Panc1 (cell line): Measurements from ENCODE around the gene LEKR1. TPM values are rescaled to one million over a fixed set of nuclear protein-coding genes. Genes with fewer than 3 reads are reported as not detected.

Source experiments
- ATAC-seq: fragments of 200-7000 bp; cut with Tn5 transposase; 2 replicates; pipeline ENCODE4 v1.9.1; 2020; ENCODE audit warnings: mild to moderate bottlenecking, moderate library complexity
- BruUV-seq: library from RNA; stranded (reverse); fragments of 400-500 nt; replicated peaks from 2 replicates; lab custom pipeline; 2021; lab: Mats Ljungman, UMichigan
- CTCF ChIA-PET: fragments of 300-600 bp; sonication (Branson Sonifier 250); formaldehyde crosslinking; loops from one replicate; lab custom pipeline; 2022; ENCODE audit warnings: antibody characterized with exemption; lab: Charles Lee
- POLR2A ChIA-PET: fragments of 300-600 bp; sonication (Branson Sonifier 250); formaldehyde crosslinking; loops from one replicate; lab custom pipeline; 2022; ENCODE audit warnings: antibody characterized with exemption; lab: Charles Lee
- DNase-seq: peaks from one replicate; pipeline ENCODE4 v3.0.0-alpha.2; 2010; ENCODE audit warnings: low read depth, low spot score
- H3K27ac ChIP-seq: 2 replicates; pipeline ENCODE4 v1.5.1; 2011; ENCODE audit warnings: mild to moderate bottlenecking, low read length, inconsistent platforms
- H3K27me3 ChIP-seq: fragments of 200-500 bp; sonication (Bioruptor generic); 2 replicates; pipeline ENCODE4 v1.6.0; 2014; ENCODE audit warnings: low read length, inconsistent platforms; ENCODE audit not compliant: control insufficient read depth, insufficient read depth
- H3K36me3 ChIP-seq: fragments of 200-500 bp; sonication (Bioruptor generic); 2 replicates; pipeline ENCODE4 v1.5.1; 2014; ENCODE audit warnings: inconsistent platforms, mild to moderate bottlenecking, low read length, moderate library complexity; ENCODE audit not compliant: control insufficient read depth, insufficient read depth
- H3K4me1 ChIP-seq: 2 replicates; pipeline ENCODE4 v1.5.1; 2011; ENCODE audit warnings: inconsistent platforms, mild to moderate bottlenecking, low read length, moderate library complexity; ENCODE audit not compliant: control insufficient read depth, insufficient read depth
- H3K4me3 ChIP-seq, 2 experiments: 2 replicates each; pipeline ENCODE4 v1.5.1; 2011 to 2012; ENCODE audit warnings: low read depth in 2 of 2, low read length in 2 of 2, mild to moderate bottlenecking in 2 of 2, inconsistent platforms in 1 of 2, moderate library complexity in 1 of 2
- H3K9me3 ChIP-seq: fragments of 200-500 bp; sonication (Bioruptor generic); 2 replicates; pipeline ENCODE4 v1.5.1; 2014; ENCODE audit warnings: low read depth, mild to moderate bottlenecking, inconsistent platforms, low read length, moderate library complexity; ENCODE audit not compliant: control insufficient read depth, insufficient read depth
- POLR2AphosphoS5 ChIP-seq: IDR thresholded peaks from 2 replicates; pipeline ENCODE4 v1.6.1; 2012; ENCODE audit warnings: mild to moderate bottlenecking, low read depth, low read length, moderate library complexity
- SIN3A ChIP-seq: IDR thresholded peaks from 2 replicates; pipeline ENCODE4 v1.6.1; 2012; ENCODE audit warnings: low read depth, mild to moderate bottlenecking, low read length, moderate library complexity, borderline replicate concordance; ENCODE audit not compliant: insufficient read depth
- TCF7L2 ChIP-seq: IDR thresholded peaks from 2 replicates; pipeline ENCODE4 v1.6.1; 2011; ENCODE audit warnings: mild to moderate bottlenecking, low read depth, low read length, inconsistent platforms
- in situ Hi-C: cut with HindIII; loops from 2 replicates; pipeline ENCODE4 v1.10.0; 2016; ENCODE audit warnings: low sequenced_read_pairs, low pct_unique_long_range_greater_than_20kb
- intact Hi-C: fragments of 100-400 bp; cut with micrococcal nuclease; formaldehyde crosslinking; loops from one replicate; pipeline ENCODE4 v1.10.0; 2022; ENCODE audit not compliant: unreplicated experiment
- total RNA-seq: library from RNA; stranded (reverse); gene quantifications from one replicate; pipeline ENCODE4 v1.2.1, GENCODE V29; 2021; ENCODE audit not compliant: unreplicated experiment
- TF ChIP-seq, protein P1 (sequence below), 2 experiments: IDR thresholded peaks; 2 replicates each; pipeline ENCODE4 v1.6.1; 2011 to 2012; ENCODE audit warnings: low read depth in 2 of 2, control low read depth in 1 of 2, low read length in 1 of 2, mild to moderate bottlenecking in 1 of 2, moderate library complexity in 1 of 2; ENCODE audit not compliant: insufficient read depth in 1 of 2
- TF ChIP-seq, protein P2 (sequence below): fragments of 450-650 bp; IDR thresholded peaks from 2 replicates; pipeline ENCODE4 v1.5.1; 2017; ENCODE audit warnings: mild to moderate bottlenecking

LEKR1 gene
- total RNA-seq, 1 experiment from 2014 or later, result not detected

DNA sequence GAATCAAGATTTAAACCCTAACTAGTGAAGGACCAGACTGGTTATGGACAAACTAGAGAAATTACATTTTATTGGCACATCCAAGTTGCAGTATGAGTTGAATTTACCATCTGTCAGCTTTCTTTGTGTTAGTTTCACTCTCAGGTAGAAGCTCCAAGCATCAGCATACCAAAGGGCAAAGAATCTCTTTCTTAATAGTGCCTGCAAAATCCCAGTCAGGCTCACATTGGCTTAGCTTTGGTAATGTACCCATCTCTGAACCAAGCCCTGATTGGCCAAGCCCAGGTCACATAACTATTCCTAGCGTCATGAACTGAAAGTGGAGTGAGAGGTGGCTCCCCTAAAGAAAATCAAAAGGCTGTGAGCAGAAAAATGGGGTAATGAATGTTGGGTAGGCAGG lies 266.9 kb downstream of the LEKR1 start:
- in situ Hi-C loops, result no loop called here
- no TSS peak for BruUV-seq
- Histone ChIP-seq H3K27ac (no peak overlapping the region), H3K4me1 (peaks cover 15% of the 10 kb centered on the region), H3K9me3 (no peaks in the 10 kb centered on the region), H3K27me3 (no peaks in the 10 kb centered on the region), H3K4me3 (no peak overlapping the region), H3K36me3 (no peaks in the 10 kb centered on the region)
- ATAC-seq (no peak), DNase-seq (no peak)
- ChIA-PET POLR2A (no interaction called here), CTCF (no interaction called here)
- TF ChIP-seq, protein P1, sequence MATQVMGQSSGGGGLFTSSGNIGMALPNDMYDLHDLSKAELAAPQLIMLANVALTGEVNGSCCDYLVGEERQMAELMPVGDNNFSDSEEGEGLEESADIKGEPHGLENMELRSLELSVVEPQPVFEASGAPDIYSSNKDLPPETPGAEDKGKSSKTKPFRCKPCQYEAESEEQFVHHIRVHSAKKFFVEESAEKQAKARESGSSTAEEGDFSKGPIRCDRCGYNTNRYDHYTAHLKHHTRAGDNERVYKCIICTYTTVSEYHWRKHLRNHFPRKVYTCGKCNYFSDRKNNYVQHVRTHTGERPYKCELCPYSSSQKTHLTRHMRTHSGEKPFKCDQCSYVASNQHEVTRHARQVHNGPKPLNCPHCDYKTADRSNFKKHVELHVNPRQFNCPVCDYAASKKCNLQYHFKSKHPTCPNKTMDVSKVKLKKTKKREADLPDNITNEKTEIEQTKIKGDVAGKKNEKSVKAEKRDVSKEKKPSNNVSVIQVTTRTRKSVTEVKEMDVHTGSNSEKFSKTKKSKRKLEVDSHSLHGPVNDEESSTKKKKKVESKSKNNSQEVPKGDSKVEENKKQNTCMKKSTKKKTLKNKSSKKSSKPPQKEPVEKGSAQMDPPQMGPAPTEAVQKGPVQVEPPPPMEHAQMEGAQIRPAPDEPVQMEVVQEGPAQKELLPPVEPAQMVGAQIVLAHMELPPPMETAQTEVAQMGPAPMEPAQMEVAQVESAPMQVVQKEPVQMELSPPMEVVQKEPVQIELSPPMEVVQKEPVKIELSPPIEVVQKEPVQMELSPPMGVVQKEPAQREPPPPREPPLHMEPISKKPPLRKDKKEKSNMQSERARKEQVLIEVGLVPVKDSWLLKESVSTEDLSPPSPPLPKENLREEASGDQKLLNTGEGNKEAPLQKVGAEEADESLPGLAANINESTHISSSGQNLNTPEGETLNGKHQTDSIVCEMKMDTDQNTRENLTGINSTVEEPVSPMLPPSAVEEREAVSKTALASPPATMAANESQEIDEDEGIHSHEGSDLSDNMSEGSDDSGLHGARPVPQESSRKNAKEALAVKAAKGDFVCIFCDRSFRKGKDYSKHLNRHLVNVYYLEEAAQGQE (IDR thresholded peaks at IDR 0.05; ENCODE audit: insufficient read depth in 1 of 2, low read depth in 2 of 2, low read length in 1 of 2), result no peak
- TF ChIP-seq SIN3A, result no peak
- TF ChIP-seq, protein P2, sequence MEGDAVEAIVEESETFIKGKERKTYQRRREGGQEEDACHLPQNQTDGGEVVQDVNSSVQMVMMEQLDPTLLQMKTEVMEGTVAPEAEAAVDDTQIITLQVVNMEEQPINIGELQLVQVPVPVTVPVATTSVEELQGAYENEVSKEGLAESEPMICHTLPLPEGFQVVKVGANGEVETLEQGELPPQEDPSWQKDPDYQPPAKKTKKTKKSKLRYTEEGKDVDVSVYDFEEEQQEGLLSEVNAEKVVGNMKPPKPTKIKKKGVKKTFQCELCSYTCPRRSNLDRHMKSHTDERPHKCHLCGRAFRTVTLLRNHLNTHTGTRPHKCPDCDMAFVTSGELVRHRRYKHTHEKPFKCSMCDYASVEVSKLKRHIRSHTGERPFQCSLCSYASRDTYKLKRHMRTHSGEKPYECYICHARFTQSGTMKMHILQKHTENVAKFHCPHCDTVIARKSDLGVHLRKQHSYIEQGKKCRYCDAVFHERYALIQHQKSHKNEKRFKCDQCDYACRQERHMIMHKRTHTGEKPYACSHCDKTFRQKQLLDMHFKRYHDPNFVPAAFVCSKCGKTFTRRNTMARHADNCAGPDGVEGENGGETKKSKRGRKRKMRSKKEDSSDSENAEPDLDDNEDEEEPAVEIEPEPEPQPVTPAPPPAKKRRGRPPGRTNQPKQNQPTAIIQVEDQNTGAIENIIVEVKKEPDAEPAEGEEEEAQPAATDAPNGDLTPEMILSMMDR, result no peak
- no peak for TF ChIP-seq TCF7L2
- TF ChIP-seq POLR2AphosphoS5, result no peak
- intact Hi-C loops, result no loop called here

DNA sequence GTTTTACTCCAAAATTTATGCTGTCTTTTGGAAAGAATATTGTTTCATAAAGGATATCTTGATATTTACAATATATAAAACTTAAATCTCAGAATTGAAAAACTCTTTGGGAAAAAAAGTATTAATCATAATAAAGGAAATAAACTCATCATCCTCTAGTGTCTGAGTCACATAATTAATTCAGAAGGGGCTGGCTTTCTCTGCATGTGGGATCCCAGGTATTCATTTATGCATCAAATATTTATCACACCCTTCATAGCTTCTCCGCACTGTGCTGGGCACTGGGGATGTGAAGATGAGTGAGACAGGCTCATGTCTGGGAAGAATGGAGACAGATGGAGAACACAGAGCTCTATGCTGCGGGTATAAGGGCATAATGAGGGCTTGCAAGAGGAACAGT lies 268.1 kb downstream of the LEKR1 start:
- no peak overlapping the region for H3K4me3 ChIP-seq
- H3K27ac ChIP-seq, result no peak overlapping the region
- no peaks in the 10 kb centered on the region for H3K9me3 ChIP-seq
- intact Hi-C loops, result no loop called here
- ATAC-seq (no peak), DNase-seq (no peak)
- peaks cover 8% of the 10 kb centered on the region for H3K4me1 ChIP-seq
- no peaks in the 10 kb centered on the region for H3K27me3 ChIP-seq
- in situ Hi-C loops, result no loop called here
- H3K36me3 ChIP-seq, result no peaks in the 10 kb centered on the region
- no peak for TF ChIP-seq TCF7L2
- TF ChIP-seq POLR2AphosphoS5, result no peak
- TF ChIP-seq, protein P1 (IDR thresholded peaks at IDR 0.05; ENCODE audit: insufficient read depth in 1 of 2, low read depth in 2 of 2, low read length in 1 of 2), result no peak
- TF ChIP-seq SIN3A, result no peak
- TF ChIP-seq, protein P2, result no peak
- CTCF ChIA-PET, result no interaction called here
- POLR2A ChIA-PET, result no interaction called here
- no TSS peak for BruUV-seq
